ENCODE data around the gene NAT14. TPM values are rescaled to one million over a fixed set of nuclear protein-coding genes. Genes with fewer than 3 reads are reported as not detected.

NAT14 gene
- 14.1 and 14.5 TPM in 2 replicates for total RNA-seq

GRCh38 chr19:55484593-55485438 is at the start of gene NAT14:
TSS of gene NAT14 (plus strand) at chr19:55485188. CDS start at chr19:55485709, 521 bp downstream.

GRCh38 chr19:55443045-55443823 is 41.8 kb upstream of the NAT14 start, which contains the start of gene SHISA7:
TSS of gene SHISA7 (minus strand) at chr19:55443300. CDS start at chr19:55442863, 437 bp downstream.

GRCh38 chr19:55461259-55461973 is 23.6 kb upstream of the NAT14 start, which contains the start of gene ISOC2:
TSS of gene ISOC2 (minus strand) at chr19:55461642. CDS start at chr19:55456486, 5,156 bp downstream.

GRCh38 chr19:55464662-55465054 is 20.3 kb upstream of the NAT14 start, which contains the start of gene C19orf85:
TSS of gene C19orf85 (minus strand) at chr19:55464751. CDS start at chr19:55464554, 197 bp downstream.

GRCh38 chr19:55476100-55476775 is 8.8 kb upstream of the NAT14 start, which contains the start of gene ZNF628:
TSS of gene ZNF628 (plus strand) at chr19:55476617. CDS start at chr19:55479911, 3,294 bp downstream.

GRCh38 chr19:55487924-55488687 is 3.1 kb downstream of the NAT14 start, which contains the start of gene SSC5D:
TSS of gene SSC5D (plus strand) at chr19:55488436. CDS start at chr19:55488590, 154 bp downstream.

Other genes starting within 250 kb of the NAT14 start
- gene PPP6R1, start 226.2 kb upstream of the NAT14 start, total RNA-seq, result 42.9 and 47.7 TPM in 2 replicates
- gene HSPBP1, start 205.1 kb upstream of the NAT14 start, total RNA-seq, result 23.4 and 28.8 TPM in 2 replicates
- 4.9 and 5.1 TPM in 2 replicates for gene BRSK1, start 201.2 kb upstream of the NAT14 start, total RNA-seq
- gene TMEM150B, start 159.8 kb upstream of the NAT14 start, total RNA-seq, result not detected in 2 replicates
- 6.5 and 8.0 TPM in 2 replicates for gene KMT5C, start 145.3 kb upstream of the NAT14 start, total RNA-seq
- gene COX6B2, start 130.5 kb upstream of the NAT14 start, total RNA-seq, result not detected in 2 replicates
- not detected in 2 replicates for gene GARIN5B, start 121.9 kb upstream of the NAT14 start, total RNA-seq
- gene IL11, start 114.7 kb upstream of the NAT14 start, total RNA-seq, result 1.8 and 3.9 TPM in 2 replicates
- not detected in 2 replicates for gene TMEM190, start 108.4 kb upstream of the NAT14 start, total RNA-seq
- 0.16 TPM in 1 of 2 replicates, not detected in the other for gene TMEM238, start 100.9 kb upstream of the NAT14 start, total RNA-seq
- gene RPL28, start 99.3 kb upstream of the NAT14 start, total RNA-seq, result 184 and 254 TPM in 2 replicates
- 26.6 and 29.0 TPM in 2 replicates for gene UBE2S, start 77.4 kb upstream of the NAT14 start, total RNA-seq
- gene SHISA7, start 41.9 kb upstream of the NAT14 start, total RNA-seq, result not detected in 2 replicates
- 80.3 and 91.3 TPM in 2 replicates for gene ISOC2, start 23.5 kb upstream of the NAT14 start, total RNA-seq
- not detected in 2 replicates for gene C19orf85, start 20.4 kb upstream of the NAT14 start, total RNA-seq
- 3.2 and 4.9 TPM in 2 replicates for gene ZNF628, start 8.6 kb upstream of the NAT14 start, total RNA-seq
- 48.0 and 60.0 TPM in 2 replicates for gene SSC5D, start 3.2 kb downstream of the NAT14 start, total RNA-seq
- gene SBK2, start 51.9 kb downstream of the NAT14 start, total RNA-seq, result 0.16 TPM in 1 of 2 replicates, not detected in the other
- gene SBK3, start 60.4 kb downstream of the NAT14 start, total RNA-seq, result 0.12 and 0.81 TPM in 2 replicates
- 8.9 and 9.4 TPM in 2 replicates for gene ZNF579, start 95.7 kb downstream of the NAT14 start, total RNA-seq
- gene FIZ1, start 114.3 kb downstream of the NAT14 start, total RNA-seq, result 3.9 and 7.3 TPM in 2 replicates
- gene ZNF524, start 115.1 kb downstream of the NAT14 start, total RNA-seq, result 10.2 and 10.4 TPM in 2 replicates
- 1.7 and 2.4 TPM in 2 replicates for gene ZNF865, start 120.5 kb downstream of the NAT14 start, total RNA-seq
- 7.0 and 8.5 TPM in 2 replicates for gene ZNF784, start 139.4 kb downstream of the NAT14 start, total RNA-seq
- 7.0 and 8.6 TPM in 2 replicates for gene ZNF580, start 155.8 kb downstream of the NAT14 start, total RNA-seq
- gene ZNF581, start 158.5 kb downstream of the NAT14 start, total RNA-seq, result 19.3 and 22.2 TPM in 2 replicates
- 11.8 and 13.3 TPM in 2 replicates for gene CCDC106, start 163.0 kb downstream of the NAT14 start, total RNA-seq
- gene U2AF2, start 169.8 kb downstream of the NAT14 start, total RNA-seq, result 84.6 and 96.1 TPM in 2 replicates
- 79.2 and 93.9 TPM in 2 replicates for gene EPN1, start 190.0 kb downstream of the NAT14 start, total RNA-seq